HG03066 (cell line): Measurements from ENCODE around the gene CCRL2.
"Not testable (repeated sequence)": the region's sequence is repeated elsewhere in the genome, so short reads cannot be mapped to it uniquely, and the experiment has no call there.

Source experiments
- ATAC-seq: cut with Tn5 transposase; IDR thresholded peaks from one replicate; pipeline ENCODE4 v1.9.1; 2021; ENCODE audit warnings: low read depth; ENCODE audit not compliant: unreplicated experiment

Gene CCRL2

GRCh38 chr3:46378426-46378942, 28.6 kb upstream of the CCRL2 start:
- ATAC-seq: no peak

- no peak for ATAC-seq
Observed at GRCh38 chr3:46380471-46381221, 26.4 kb upstream of the CCRL2 start.

GRCh38 chr3:46381625-46382024, 25.4 kb upstream of the CCRL2 start:
- no peak for ATAC-seq

GRCh38 chr3:46383211-46383950, 23.7 kb upstream of the CCRL2 start:
- ATAC-seq: no peak

- no peak for ATAC-seq
Observed at GRCh38 chr3:46383951-46384330, 23.1 kb upstream of the CCRL2 start.

GRCh38 chr3:46386205-46386604, 20.9 kb upstream of the CCRL2 start:
- ATAC-seq: no peak

- not testable (repeated sequence) for ATAC-seq
Observed at GRCh38 chr3:46388847-46389246, 18.2 kb upstream of the CCRL2 start.

- ATAC-seq: no peak
Observed at GRCh38 chr3:46389306-46389705, 17.8 kb upstream of the CCRL2 start.

- ATAC-seq: not testable (repeated sequence)
Observed at GRCh38 chr3:46391526-46391925, 15.5 kb upstream of the CCRL2 start.

GRCh38 chr3:46393011-46393410, 14.0 kb upstream of the CCRL2 start:
- ATAC-seq: no peak

- no peak for ATAC-seq
Observed at GRCh38 chr3:46393554-46394434, 13.3 kb upstream of the CCRL2 start.

- no peak for ATAC-seq
Observed at GRCh38 chr3:46395210-46395661, 11.8 kb upstream of the CCRL2 start.

- no peak for ATAC-seq
Observed at GRCh38 chr3:46395766-46396530, 11.1 kb upstream of the CCRL2 start.

- no peak for ATAC-seq
Observed at GRCh38 chr3:46397111-46397510, 9.9 kb upstream of the CCRL2 start.

GRCh38 chr3:46398186-46398955, 8.7 kb upstream of the CCRL2 start:
- ATAC-seq: no peak

GRCh38 chr3:46399098-46399497, 8.0 kb upstream of the CCRL2 start:
- ATAC-seq: no peak

- ATAC-seq: no peak
Observed at GRCh38 chr3:46399557-46399956, 7.5 kb upstream of the CCRL2 start.

GRCh38 chr3:46400000-46400734, 6.9 kb upstream of the CCRL2 start:
- ATAC-seq: no peak

GRCh38 chr3:46400846-46401245, 6.2 kb upstream of the CCRL2 start:
- ATAC-seq: no peak
